Stimulated activated CD4-positive, alpha-beta T cell treated with anti-CD3 and anti-CD28 coated beads, Interleukin-2, amount 100 ng/mL, for 24 hours (primary cell): ENCODE results near the gene EHF.
"Not testable (repeated sequence)": the region's sequence is repeated elsewhere in the genome, so short reads cannot be mapped to it uniquely, and the experiment has no call there.

Source experiments
- DNase-seq, 2 donors: peaks; one replicate each; pipeline ENCODE4 v3.0.0-alpha.2; 2020

EHF gene

GRCh38 chr11:34620820-34621792 is at the start of gene EHF:
Gene EHF, plus strand, starts transcription at chr11:34621093. Its CDS starts 21,538 bp downstream, at chr11:34642631.
- DNase-seq: no peak

- DNase-seq: no peak
Measured at GRCh38 chr11:34573537-34573936, 47.4 kb upstream of the EHF start.

GRCh38 chr11:34575261-34575660 is 45.6 kb upstream of the EHF start:
- no peak for DNase-seq

- no peak for DNase-seq
Measured at GRCh38 chr11:34575671-34576070, 45.2 kb upstream of the EHF start.

- DNase-seq: no peak
Measured at GRCh38 chr11:34576331-34576730, 44.6 kb upstream of the EHF start.

GRCh38 chr11:34583818-34584217 is 37.1 kb upstream of the EHF start:
- DNase-seq: no peak

- no peak for DNase-seq
Measured at GRCh38 chr11:34585304-34585734, 35.6 kb upstream of the EHF start.

GRCh38 chr11:34585735-34586487 is 35.0 kb upstream of the EHF start:
- DNase-seq: no peak

GRCh38 chr11:34586488-34587281 is 34.2 kb upstream of the EHF start:
- DNase-seq: no peak

GRCh38 chr11:34587282-34587677 is 33.6 kb upstream of the EHF start:
- DNase-seq: no peak

- no peak for DNase-seq
Measured at GRCh38 chr11:34588023-34588422, 32.9 kb upstream of the EHF start.

GRCh38 chr11:34588701-34589100 is 32.2 kb upstream of the EHF start:
- no peak for DNase-seq

GRCh38 chr11:34589177-34589576 is 31.7 kb upstream of the EHF start:
- DNase-seq: not testable (repeated sequence)

- no peak for DNase-seq
Measured at GRCh38 chr11:34593085-34593484, 27.8 kb upstream of the EHF start.

GRCh38 chr11:34594603-34595002 is 26.3 kb upstream of the EHF start:
- no peak for DNase-seq

GRCh38 chr11:34595391-34595790 is 25.5 kb upstream of the EHF start:
- DNase-seq: no peak

- DNase-seq: no peak
Measured at GRCh38 chr11:34595960-34596644, 24.8 kb upstream of the EHF start.

GRCh38 chr11:34599406-34599945 is 21.4 kb upstream of the EHF start:
- DNase-seq: no peak

GRCh38 chr11:34600339-34601084 is 20.4 kb upstream of the EHF start:
- no peak for DNase-seq

- no peak for DNase-seq
Measured at GRCh38 chr11:34601085-34601444, 19.8 kb upstream of the EHF start.

- no peak for DNase-seq
Measured at GRCh38 chr11:34601609-34602008, 19.3 kb upstream of the EHF start.
